K562 (cell line): Measurements from ENCODE around the gene TTC24.

ENCODE experiments used
- CEBPB ChIP-seq: fragments of 450-650 bp; IDR thresholded peaks from 2 replicates; pipeline ENCODE4 v1.6.1; 2016; ENCODE audit warnings: missing genetic modification characterization, missing compliant biosample characterization
- CHD2 ChIP-seq: IDR thresholded peaks from 2 replicates; pipeline ENCODE4 v1.6.1; 2011; ENCODE audit warnings: low read depth, low read length
- KAT7 ChIP-seq: sonication (generic); formaldehyde crosslinking; IDR thresholded peaks from 2 replicates; pipeline ENCODE4 v1.8.0; 2022; ENCODE audit warnings: missing genetic modification reagents, mild to moderate bottlenecking, borderline replicate concordance
- MAFK ChIP-seq: IDR thresholded peaks from 2 replicates; pipeline ENCODE4 v1.6.1; 2011; ENCODE audit warnings: low read length, improper control_type of control experiment
- POLR2A ChIP-seq: fragments of 450-650 bp; conservative IDR thresholded peaks from 2 replicates; pipeline ENCODE4 v1.6.1; 2016
- SP1 ChIP-seq: sonication (generic); formaldehyde crosslinking; IDR thresholded peaks from 2 replicates; pipeline ENCODE4 v1.8.1; 2022; ENCODE audit warnings: mild to moderate bottlenecking, missing genetic modification reagents
- U2AF2 ChIP-seq: fragments of 200-400 bp; formaldehyde crosslinking; optimal IDR thresholded peaks from 2 replicates; pipeline ENCODE3; 2017; ENCODE audit warnings: low read depth, mild to moderate bottlenecking, low read length
- ZNF707 ChIP-seq: fragments of 250-450 bp; sonication (Bioruptor Pico); conservative IDR thresholded peaks from 2 replicates; pipeline ENCODE4 v1.8.0; 2022; ENCODE audit warnings: inconsistent platforms, mild to moderate bottlenecking, moderate library complexity
- TF ChIP-seq, protein P1 (sequence below): sonication (generic); formaldehyde crosslinking; IDR thresholded peaks from 2 replicates; pipeline ENCODE4 v1.8.0; 2022; ENCODE audit warnings: mild to moderate bottlenecking, low read depth, missing genetic modification reagents
- TF ChIP-seq, protein P2 (sequence below), 3 experiments: IDR thresholded peaks in 2 of 3; conservative IDR thresholded peaks in 1 of 3; 2 replicates each; pipeline ENCODE4 v1.5.1; 2011 to 2012; ENCODE audit warnings: low read length in 3 of 3, mild to moderate bottlenecking in 3 of 3, control low read depth in 2 of 3, improper control_type of control experiment in 1 of 3, inconsistent platforms in 1 of 3, low read depth in 1 of 3, mixed read lengths in 1 of 3, moderate library complexity in 1 of 3; ENCODE audit not compliant: insufficient read depth in 2 of 3
- TF ChIP-seq, protein P3 (sequence below): sonication (generic); formaldehyde crosslinking; IDR thresholded peaks from 2 replicates; pipeline ENCODE4 v1.8.1; 2023; ENCODE audit warnings: mild to moderate bottlenecking, missing genetic modification reagents
- TF ChIP-seq, protein P4 (sequence below): sonication (generic); formaldehyde crosslinking; IDR thresholded peaks from 2 replicates; pipeline ENCODE4 v1.8.1; 2022; ENCODE audit warnings: missing genetic modification reagents

DNA sequence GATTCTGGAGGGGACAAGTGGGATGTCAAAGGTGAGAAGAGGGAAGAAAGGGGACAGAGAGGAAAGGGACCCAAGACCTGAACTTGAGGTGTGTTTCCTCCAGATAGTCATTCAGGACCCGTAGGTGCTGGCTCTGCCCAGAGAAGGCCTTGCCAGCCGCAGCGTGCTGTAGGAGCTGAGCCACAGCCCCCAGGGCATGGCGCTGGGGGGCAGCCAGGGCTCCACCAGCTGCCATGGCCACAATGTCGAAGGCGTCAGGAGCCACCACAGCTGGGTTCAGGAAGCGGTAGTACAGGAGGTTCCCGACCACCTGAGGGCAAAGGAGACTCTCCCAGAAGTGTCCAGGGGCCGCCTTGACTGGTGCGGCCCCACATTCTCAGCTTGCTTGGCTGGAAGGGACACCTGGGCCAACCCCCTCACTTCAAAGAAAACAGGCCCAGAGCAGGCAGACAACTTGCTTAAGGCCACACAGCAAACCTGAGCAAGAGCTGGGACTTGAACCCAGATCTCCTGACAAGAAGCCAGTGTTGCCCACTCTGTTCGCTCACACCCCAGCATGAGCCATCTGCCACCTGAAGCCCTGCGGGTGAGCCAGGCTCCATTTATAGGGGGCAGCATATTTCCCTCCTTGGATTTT is 45.0 kb upstream of the TTC24 start:
- TF ChIP-seq, protein P1, sequence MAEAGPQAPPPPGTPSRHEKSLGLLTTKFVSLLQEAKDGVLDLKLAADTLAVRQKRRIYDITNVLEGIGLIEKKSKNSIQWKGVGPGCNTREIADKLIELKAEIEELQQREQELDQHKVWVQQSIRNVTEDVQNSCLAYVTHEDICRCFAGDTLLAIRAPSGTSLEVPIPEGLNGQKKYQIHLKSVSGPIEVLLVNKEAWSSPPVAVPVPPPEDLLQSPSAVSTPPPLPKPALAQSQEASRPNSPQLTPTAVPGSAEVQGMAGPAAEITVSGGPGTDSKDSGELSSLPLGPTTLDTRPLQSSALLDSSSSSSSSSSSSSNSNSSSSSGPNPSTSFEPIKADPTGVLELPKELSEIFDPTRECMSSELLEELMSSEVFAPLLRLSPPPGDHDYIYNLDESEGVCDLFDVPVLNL (CRISPR knock-in tag) = no peak
- TF ChIP-seq POLR2A (no peak), CEBPB (no peak), SP1 (CRISPR knock-in tag) (no peak), MAFK (no peak), U2AF2 (no peak), CHD2 (no peak), ZNF707 (CRISPR knock-in tag) (no peak), KAT7 (CRISPR knock-in tag) (no peak)
- TF ChIP-seq, protein P2, sequence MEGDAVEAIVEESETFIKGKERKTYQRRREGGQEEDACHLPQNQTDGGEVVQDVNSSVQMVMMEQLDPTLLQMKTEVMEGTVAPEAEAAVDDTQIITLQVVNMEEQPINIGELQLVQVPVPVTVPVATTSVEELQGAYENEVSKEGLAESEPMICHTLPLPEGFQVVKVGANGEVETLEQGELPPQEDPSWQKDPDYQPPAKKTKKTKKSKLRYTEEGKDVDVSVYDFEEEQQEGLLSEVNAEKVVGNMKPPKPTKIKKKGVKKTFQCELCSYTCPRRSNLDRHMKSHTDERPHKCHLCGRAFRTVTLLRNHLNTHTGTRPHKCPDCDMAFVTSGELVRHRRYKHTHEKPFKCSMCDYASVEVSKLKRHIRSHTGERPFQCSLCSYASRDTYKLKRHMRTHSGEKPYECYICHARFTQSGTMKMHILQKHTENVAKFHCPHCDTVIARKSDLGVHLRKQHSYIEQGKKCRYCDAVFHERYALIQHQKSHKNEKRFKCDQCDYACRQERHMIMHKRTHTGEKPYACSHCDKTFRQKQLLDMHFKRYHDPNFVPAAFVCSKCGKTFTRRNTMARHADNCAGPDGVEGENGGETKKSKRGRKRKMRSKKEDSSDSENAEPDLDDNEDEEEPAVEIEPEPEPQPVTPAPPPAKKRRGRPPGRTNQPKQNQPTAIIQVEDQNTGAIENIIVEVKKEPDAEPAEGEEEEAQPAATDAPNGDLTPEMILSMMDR (IDR thresholded peaks at IDR 0.05 in 2 of 3, conservative IDR thresholded peaks at IDR 0.05 in 1 of 3; ENCODE audit: insufficient read depth in 2 of 3, low read depth in 1 of 3, low read length in 3 of 3) = no peak
- TF ChIP-seq, protein P3, sequence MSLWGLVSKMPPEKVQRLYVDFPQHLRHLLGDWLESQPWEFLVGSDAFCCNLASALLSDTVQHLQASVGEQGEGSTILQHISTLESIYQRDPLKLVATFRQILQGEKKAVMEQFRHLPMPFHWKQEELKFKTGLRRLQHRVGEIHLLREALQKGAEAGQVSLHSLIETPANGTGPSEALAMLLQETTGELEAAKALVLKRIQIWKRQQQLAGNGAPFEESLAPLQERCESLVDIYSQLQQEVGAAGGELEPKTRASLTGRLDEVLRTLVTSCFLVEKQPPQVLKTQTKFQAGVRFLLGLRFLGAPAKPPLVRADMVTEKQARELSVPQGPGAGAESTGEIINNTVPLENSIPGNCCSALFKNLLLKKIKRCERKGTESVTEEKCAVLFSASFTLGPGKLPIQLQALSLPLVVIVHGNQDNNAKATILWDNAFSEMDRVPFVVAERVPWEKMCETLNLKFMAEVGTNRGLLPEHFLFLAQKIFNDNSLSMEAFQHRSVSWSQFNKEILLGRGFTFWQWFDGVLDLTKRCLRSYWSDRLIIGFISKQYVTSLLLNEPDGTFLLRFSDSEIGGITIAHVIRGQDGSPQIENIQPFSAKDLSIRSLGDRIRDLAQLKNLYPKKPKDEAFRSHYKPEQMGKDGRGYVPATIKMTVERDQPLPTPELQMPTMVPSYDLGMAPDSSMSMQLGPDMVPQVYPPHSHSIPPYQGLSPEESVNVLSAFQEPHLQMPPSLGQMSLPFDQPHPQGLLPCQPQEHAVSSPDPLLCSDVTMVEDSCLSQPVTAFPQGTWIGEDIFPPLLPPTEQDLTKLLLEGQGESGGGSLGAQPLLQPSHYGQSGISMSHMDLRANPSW (CRISPR knock-in tag) = no peak
- TF ChIP-seq, protein P4, sequence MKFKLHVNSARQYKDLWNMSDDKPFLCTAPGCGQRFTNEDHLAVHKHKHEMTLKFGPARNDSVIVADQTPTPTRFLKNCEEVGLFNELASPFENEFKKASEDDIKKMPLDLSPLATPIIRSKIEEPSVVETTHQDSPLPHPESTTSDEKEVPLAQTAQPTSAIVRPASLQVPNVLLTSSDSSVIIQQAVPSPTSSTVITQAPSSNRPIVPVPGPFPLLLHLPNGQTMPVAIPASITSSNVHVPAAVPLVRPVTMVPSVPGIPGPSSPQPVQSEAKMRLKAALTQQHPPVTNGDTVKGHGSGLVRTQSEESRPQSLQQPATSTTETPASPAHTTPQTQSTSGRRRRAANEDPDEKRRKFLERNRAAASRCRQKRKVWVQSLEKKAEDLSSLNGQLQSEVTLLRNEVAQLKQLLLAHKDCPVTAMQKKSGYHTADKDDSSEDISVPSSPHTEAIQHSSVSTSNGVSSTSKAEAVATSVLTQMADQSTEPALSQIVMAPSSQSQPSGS = no peak
